Measurements from ENCODE around the gene SCP2. TPM values are rescaled to one million over a fixed set of nuclear protein-coding genes. Genes with fewer than 3 reads are reported as not detected.

Gene SCP2
- 180 and 209 TPM in 2 replicates for total RNA-seq

GRCh38 chr1:52927212-52928014 is at the start of gene SCP2:
SCP2 (plus strand) TSS chr1:52927276; CDS start chr1:52927397, 121 bp downstream.

GRCh38 chr1:53061859-53062707 is 135.0 kb downstream of the SCP2 start, which contains the start of gene PODN:
PODN (plus strand) TSS chr1:53062213; CDS start chr1:53069856, 7,643 bp downstream.

Other genes starting within 250 kb of the SCP2 start
- 9.0 and 10.3 TPM in 2 replicates for gene COA7, start 228.9 kb upstream of the SCP2 start, total RNA-seq
- gene ZYG11B, start 200.8 kb upstream of the SCP2 start, total RNA-seq, result 32.1 and 34.7 TPM in 2 replicates
- gene ZYG11A, start 84.5 kb upstream of the SCP2 start, total RNA-seq, result 0.06 and 0.13 TPM in 2 replicates
- gene ECHDC2, start 5.5 kb upstream of the SCP2 start, total RNA-seq, result 26.7 and 35.1 TPM in 2 replicates
- 5.8 and 7.6 TPM in 2 replicates for gene PODN, start 134.9 kb downstream of the SCP2 start, total RNA-seq
- gene SLC1A7, start 215.4 kb downstream of the SCP2 start, total RNA-seq, result 0.13 and 0.25 TPM in 2 replicates

Measured in aortic smooth muscle cell (primary cell).